Neuron (in vitro differentiated cells): ENCODE measurements around the gene TUBB2B.

ENCODE experiments used
- H2AFZ ChIP-seq: one replicate; pipeline ENCODE4 v1.6.1; 2013; ENCODE audit warnings: low read depth, mild to moderate bottlenecking, inconsistent platforms, low read length, moderate library complexity
- H3K27me3 ChIP-seq: one replicate; pipeline ENCODE4 v1.6.1; 2013; ENCODE audit warnings: low read length; ENCODE audit not compliant: insufficient read depth
- H3K36me3 ChIP-seq: one replicate; pipeline ENCODE4 v1.6.1; 2013; ENCODE audit warnings: low read length; ENCODE audit not compliant: insufficient read depth
- H3K4me1 ChIP-seq: one replicate; pipeline ENCODE4 v1.6.1; 2013; ENCODE audit warnings: low read length; ENCODE audit not compliant: insufficient read depth
- H3K4me3 ChIP-seq: 2 replicates; pipeline ENCODE4 v1.5.1; 2013; ENCODE audit warnings: mild to moderate bottlenecking, low read length, moderate library complexity
- H3K9me3 ChIP-seq: one replicate; pipeline ENCODE4 v1.6.1; 2013; ENCODE audit warnings: low read length

The TUBB2B gene

GRCh38 chr6:3228046-3228671 is 706 bp upstream of the TUBB2B start:
- Histone ChIP-seq H3K4me3 (peak overlapping the region; percentile 98), H3K4me1 (peaks cover 38% of the 10 kb centered on the region), H2AFZ (no peak overlapping the region), H3K27me3 (no peaks in the 10 kb centered on the region), H3K9me3 (no peaks in the 10 kb centered on the region), H3K36me3 (peaks cover 24% of the 10 kb centered on the region)

- Histone ChIP-seq H3K36me3 (peaks cover 24% of the 10 kb centered on the region), H2AFZ (no peak overlapping the region), H3K9me3 (no peaks in the 10 kb centered on the region), H3K27me3 (no peaks in the 10 kb centered on the region), H3K4me3 (peak overlapping the region; percentile 98), H3K4me1 (peaks cover 28% of the 10 kb centered on the region)
Measured at GRCh38 chr6:3226481-3227362, 731 bp downstream of the TUBB2B start.

GRCh38 chr6:3226042-3226441 is 1.4 kb downstream of the TUBB2B start:
- H3K4me1 ChIP-seq: peaks cover 28% of the 10 kb centered on the region
- H3K9me3 ChIP-seq: no peaks in the 10 kb centered on the region
- peaks cover 24% of the 10 kb centered on the region for H3K36me3 ChIP-seq
- peak overlapping the region; percentile 98 for H3K4me3 ChIP-seq
- H3K27me3 ChIP-seq: no peaks in the 10 kb centered on the region
- H2AFZ ChIP-seq: no peak overlapping the region

GRCh38 chr6:3222506-3223038 is 4.9 kb downstream of the TUBB2B start:
- Histone ChIP-seq H3K36me3 (peaks cover 24% of the 10 kb centered on the region), H3K4me3 (no peak overlapping the region), H3K4me1 (peaks cover 17% of the 10 kb centered on the region), H3K27me3 (no peaks in the 10 kb centered on the region), H3K9me3 (no peaks in the 10 kb centered on the region), H2AFZ (no peak overlapping the region)

GRCh38 chr6:3221578-3221977 is 5.9 kb downstream of the TUBB2B start:
- H3K4me1 ChIP-seq: peaks cover 17% of the 10 kb centered on the region
- peaks cover 24% of the 10 kb centered on the region for H3K36me3 ChIP-seq
- no peak overlapping the region for H3K4me3 ChIP-seq
- H3K27me3 ChIP-seq: no peaks in the 10 kb centered on the region
- H2AFZ ChIP-seq: no peak overlapping the region
- no peaks in the 10 kb centered on the region for H3K9me3 ChIP-seq

GRCh38 chr6:3220366-3220765 is 7.1 kb downstream of the TUBB2B start:
- no peaks in the 10 kb centered on the region for H3K27me3 ChIP-seq
- H3K36me3 ChIP-seq: peaks cover 13% of the 10 kb centered on the region
- H3K4me3 ChIP-seq: no peak overlapping the region
- no peaks in the 10 kb centered on the region for H3K9me3 ChIP-seq
- peaks cover 8% of the 10 kb centered on the region for H3K4me1 ChIP-seq
- no peak overlapping the region for H2AFZ ChIP-seq

- no peak overlapping the region for H3K4me3 ChIP-seq
- no peak overlapping the region for H2AFZ ChIP-seq
- no peaks in the 10 kb centered on the region for H3K4me1 ChIP-seq
- H3K9me3 ChIP-seq: no peaks in the 10 kb centered on the region
- H3K27me3 ChIP-seq: no peaks in the 10 kb centered on the region
- no peaks in the 10 kb centered on the region for H3K36me3 ChIP-seq
Measured at GRCh38 chr6:3218266-3218665, 9.2 kb downstream of the TUBB2B start.

- Histone ChIP-seq H3K4me3 (no peak overlapping the region), H3K9me3 (no peaks in the 10 kb centered on the region), H3K27me3 (no peaks in the 10 kb centered on the region), H3K36me3 (no peaks in the 10 kb centered on the region), H2AFZ (no peak overlapping the region), H3K4me1 (no peaks in the 10 kb centered on the region)
Measured at GRCh38 chr6:3217286-3217685, 10.2 kb downstream of the TUBB2B start.

GRCh38 chr6:3214898-3215297 is 12.6 kb downstream of the TUBB2B start:
- H3K4me1 ChIP-seq: no peaks in the 10 kb centered on the region
- H3K27me3 ChIP-seq: no peaks in the 10 kb centered on the region
- H3K36me3 ChIP-seq: no peaks in the 10 kb centered on the region
- H2AFZ ChIP-seq: no peak overlapping the region
- H3K4me3 ChIP-seq: no peak overlapping the region
- no peaks in the 10 kb centered on the region for H3K9me3 ChIP-seq

GRCh38 chr6:3213334-3213695 is 14.1 kb downstream of the TUBB2B start:
- Histone ChIP-seq H3K4me3 (no peak overlapping the region), H2AFZ (no peak overlapping the region), H3K4me1 (peaks cover 11% of the 10 kb centered on the region), H3K27me3 (no peaks in the 10 kb centered on the region), H3K9me3 (no peaks in the 10 kb centered on the region), H3K36me3 (no peaks in the 10 kb centered on the region)

GRCh38 chr6:3212261-3212660 is 15.2 kb downstream of the TUBB2B start:
- Histone ChIP-seq H3K36me3 (no peaks in the 10 kb centered on the region), H3K9me3 (no peaks in the 10 kb centered on the region), H3K4me1 (peaks cover 11% of the 10 kb centered on the region), H2AFZ (no peak overlapping the region), H3K4me3 (no peak overlapping the region), H3K27me3 (no peaks in the 10 kb centered on the region)

- Histone ChIP-seq H3K36me3 (no peaks in the 10 kb centered on the region), H3K4me1 (peaks cover 11% of the 10 kb centered on the region), H3K27me3 (no peaks in the 10 kb centered on the region), H3K4me3 (no peak overlapping the region), H2AFZ (no peak overlapping the region), H3K9me3 (no peaks in the 10 kb centered on the region)
Measured at GRCh38 chr6:3211681-3212080, 15.8 kb downstream of the TUBB2B start.

GRCh38 chr6:3210024-3210610 is 17.3 kb downstream of the TUBB2B start:
- Histone ChIP-seq H2AFZ (no peak overlapping the region), H3K9me3 (no peaks in the 10 kb centered on the region), H3K4me3 (no peak overlapping the region), H3K4me1 (peaks cover 11% of the 10 kb centered on the region), H3K27me3 (no peaks in the 10 kb centered on the region), H3K36me3 (no peaks in the 10 kb centered on the region)
